Tibial nerve (tissue), 4 donors: ENCODE data around the gene NPY4R.
"Not testable (repeated sequence)": the region's sequence is repeated elsewhere in the genome, so short reads cannot be mapped to it uniquely, and the experiment has no call there.

Source experiments
- EP300 ChIP-seq, 2 donors: sonication (generic); formaldehyde crosslinking; IDR thresholded peaks; one replicate each; pipeline ENCODE4 v1.6.1; 2017; ENCODE audit warnings: antibody characterized with exemption in 2 of 2, mild to moderate bottlenecking in 1 of 2
- POLR2A ChIP-seq, 2 donors: fragments of 450-650 bp; IDR thresholded peaks; one replicate each; pipeline ENCODE4 v1.6.1; 2017; ENCODE audit warnings: antibody characterized with exemption in 2 of 2, mild to moderate bottlenecking in 2 of 2, moderate library complexity in 2 of 2
- TF ChIP-seq, protein P1 (sequence below), 5 experiments: fragments of 200-600 bp in 3 of 5; fragments of 450-650 bp in 2 of 5; sonication (generic) in 3 of 5; IDR thresholded peaks; one replicate each; pipeline ENCODE4 v1.5.1; 2016 to 2019; ENCODE audit warnings: antibody characterized with exemption in 5 of 5, mild to moderate bottlenecking in 3 of 5, moderate library complexity in 2 of 5

DNA sequence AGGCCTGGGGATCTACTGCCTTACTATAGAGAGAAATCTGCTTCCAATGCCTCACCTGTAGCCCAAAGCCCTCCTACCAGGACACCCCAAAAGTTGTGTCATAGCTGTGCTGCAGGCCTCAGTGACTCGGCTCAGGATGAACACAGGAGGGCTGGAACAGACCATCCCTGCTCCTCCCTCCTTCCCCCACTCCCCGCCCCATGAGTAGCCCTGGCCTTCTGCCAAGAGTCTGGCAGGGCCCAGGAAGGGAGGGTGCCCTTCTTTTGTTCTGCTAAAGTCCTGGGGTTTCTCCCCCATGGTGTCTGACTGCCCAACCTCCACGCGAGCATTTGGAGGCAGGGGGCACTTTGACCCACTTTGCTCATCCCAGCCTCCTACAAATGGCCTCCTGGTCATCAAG, 24.8 kb downstream of the NPY4R start:
- not testable (repeated sequence) for TF ChIP-seq POLR2A, EP300 (IDR thresholded peaks at IDR 0.05)
- TF ChIP-seq, protein P1, sequence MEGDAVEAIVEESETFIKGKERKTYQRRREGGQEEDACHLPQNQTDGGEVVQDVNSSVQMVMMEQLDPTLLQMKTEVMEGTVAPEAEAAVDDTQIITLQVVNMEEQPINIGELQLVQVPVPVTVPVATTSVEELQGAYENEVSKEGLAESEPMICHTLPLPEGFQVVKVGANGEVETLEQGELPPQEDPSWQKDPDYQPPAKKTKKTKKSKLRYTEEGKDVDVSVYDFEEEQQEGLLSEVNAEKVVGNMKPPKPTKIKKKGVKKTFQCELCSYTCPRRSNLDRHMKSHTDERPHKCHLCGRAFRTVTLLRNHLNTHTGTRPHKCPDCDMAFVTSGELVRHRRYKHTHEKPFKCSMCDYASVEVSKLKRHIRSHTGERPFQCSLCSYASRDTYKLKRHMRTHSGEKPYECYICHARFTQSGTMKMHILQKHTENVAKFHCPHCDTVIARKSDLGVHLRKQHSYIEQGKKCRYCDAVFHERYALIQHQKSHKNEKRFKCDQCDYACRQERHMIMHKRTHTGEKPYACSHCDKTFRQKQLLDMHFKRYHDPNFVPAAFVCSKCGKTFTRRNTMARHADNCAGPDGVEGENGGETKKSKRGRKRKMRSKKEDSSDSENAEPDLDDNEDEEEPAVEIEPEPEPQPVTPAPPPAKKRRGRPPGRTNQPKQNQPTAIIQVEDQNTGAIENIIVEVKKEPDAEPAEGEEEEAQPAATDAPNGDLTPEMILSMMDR (IDR thresholded peaks at IDR 0.05) = not testable (repeated sequence)
